GM18870 (cell line): Measurements from ENCODE around the gene RNASE4.
"Not testable (repeated sequence)": the region's sequence is repeated elsewhere in the genome, so short reads cannot be mapped to it uniquely, and the experiment has no call there.

Experiments used
- ATAC-seq: cut with Tn5 transposase; IDR thresholded peaks from one replicate; pipeline ENCODE4 v1.9.1; 2021; ENCODE audit warnings: moderate library complexity; ENCODE audit not compliant: unreplicated experiment

The RNASE4 gene

GRCh38 chr14:20734430-20734806, 50.1 kb downstream of the RNASE4 start:
- ATAC-seq, result no peak

DNA sequence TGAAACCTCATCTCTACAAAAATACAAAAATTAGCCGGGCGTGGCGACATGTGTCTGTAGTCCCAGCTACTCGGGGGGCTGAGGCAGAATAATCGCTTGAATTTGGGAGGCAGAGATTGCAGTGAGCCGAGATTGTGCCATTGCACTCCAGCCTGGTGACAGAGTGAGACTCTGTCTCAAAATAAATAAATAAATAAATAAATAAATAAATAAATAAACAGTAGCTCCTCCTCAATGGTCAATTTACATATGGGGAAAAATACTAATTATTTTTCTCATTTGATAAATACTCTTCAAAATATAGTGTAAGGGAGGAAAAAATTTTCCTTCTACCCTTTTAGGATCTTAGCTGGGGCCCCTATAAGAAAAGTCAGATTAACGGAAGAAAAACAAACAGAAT, 53.9 kb downstream of the RNASE4 start:
- ATAC-seq, result not testable (repeated sequence)

GRCh38 chr14:20742132-20742531, 57.8 kb downstream of the RNASE4 start:
- no peak for ATAC-seq

- no peak for ATAC-seq
Observed at GRCh38 chr14:20743556-20743955, 59.2 kb downstream of the RNASE4 start.

GRCh38 chr14:20745571-20746358, 61.4 kb downstream of the RNASE4 start, which contains the start of gene EDDM3A:
Gene EDDM3A (plus strand): TSS chr14:20745887. CDS start chr14:20747581, 1,694 bp downstream.
- ATAC-seq, result no peak

GRCh38 chr14:20746566-20746965, 62.2 kb downstream of the RNASE4 start:
- ATAC-seq, result no peak

GRCh38 chr14:20748439-20748838, 64.1 kb downstream of the RNASE4 start:
- ATAC-seq, result no peak

DNA sequence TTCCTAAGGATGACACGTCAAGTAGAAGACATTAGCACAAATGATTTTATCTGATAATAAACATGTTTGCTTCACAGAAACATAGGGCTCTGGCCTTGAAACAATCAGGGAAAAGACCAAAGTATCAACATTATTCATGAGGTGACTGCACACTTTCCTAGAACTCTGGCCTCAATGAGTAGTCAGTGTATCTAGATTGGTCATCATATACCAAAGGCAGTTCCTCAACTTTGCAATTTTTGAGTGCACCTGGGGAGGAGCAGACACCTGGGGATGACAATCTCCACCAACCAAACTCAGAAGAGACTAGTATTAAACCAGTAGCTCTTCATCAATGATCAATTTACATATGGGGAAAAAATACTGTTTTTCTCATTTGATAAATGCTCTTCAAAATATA, 65.8 kb downstream of the RNASE4 start:
- ATAC-seq, result no peak
